ENCODE data around the gene METTL26.
A peak's percentile ranks its signal among the peaks of the same experiment; 100 is the strongest.

METTL26 gene

GRCh38 chr16:592518-593306, 43.4 kb downstream of the METTL26 start:
- no peak for ATAC-seq
- DNase-seq = no peak
- Mint-ChIP-seq H3K4me1 (peaks cover 57% of the 10 kb centered on the region), H3K27me3 (no peaks in the 10 kb centered on the region), H3K27ac (no peak overlapping the region), H3K9me3 (no peaks in the 10 kb centered on the region), H3K4me3 (no peak overlapping the region)

DNA sequence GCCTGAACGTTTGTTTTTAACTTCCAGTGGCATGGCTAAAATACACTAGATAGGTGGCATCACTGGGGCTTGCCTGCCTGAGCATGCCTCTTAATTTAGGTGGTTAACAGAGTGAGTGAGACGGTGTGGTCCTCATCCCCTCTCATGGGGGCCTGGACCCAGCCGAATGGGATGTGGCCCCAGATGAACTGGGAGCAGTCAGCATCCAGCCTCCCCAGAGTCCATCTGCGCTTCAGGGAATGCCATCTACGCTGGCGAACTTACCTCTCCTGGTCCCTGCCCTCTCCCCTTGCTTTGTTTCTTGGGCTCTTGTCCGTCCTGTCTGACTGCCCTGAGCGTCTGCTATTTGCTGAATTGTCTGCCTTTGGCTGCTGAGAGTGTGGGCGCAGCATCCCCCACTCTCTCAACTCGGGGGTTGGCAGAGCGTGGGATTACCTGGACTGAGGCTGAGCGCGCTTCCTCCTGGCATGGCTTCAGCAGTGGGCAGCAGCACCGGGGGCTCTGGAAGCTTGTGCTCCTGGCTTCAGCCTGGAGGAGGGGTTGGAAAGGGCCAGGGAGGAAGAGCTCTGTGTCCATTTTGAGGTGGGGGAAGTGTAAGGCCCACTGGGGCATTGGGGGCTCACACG, 44.1 kb downstream of the METTL26 start:
- peak in 1 of 2 donors; percentile 9 for DNase-seq
- Mint-ChIP-seq H3K27ac (peak overlapping the region in 1 of 2 donors; percentile 36), H3K27me3 (no peaks in the 10 kb centered on the region), H3K4me1 (peaks cover 63% of the 10 kb centered on the region), H3K9me3 (no peaks in the 10 kb centered on the region), H3K4me3 (peak overlapping the region in 1 of 2 donors; percentile 14)
- ATAC-seq = no peak

- no peak for ATAC-seq
- H3K4me1 Mint-ChIP-seq = peaks cover 64% of the 10 kb centered on the region
- H3K4me3 Mint-ChIP-seq = peak overlapping the region; percentile 77 to 86
These were observed 44.9 kb downstream of the METTL26 start for GRCh38 chr16:591231-591630.

DNA sequence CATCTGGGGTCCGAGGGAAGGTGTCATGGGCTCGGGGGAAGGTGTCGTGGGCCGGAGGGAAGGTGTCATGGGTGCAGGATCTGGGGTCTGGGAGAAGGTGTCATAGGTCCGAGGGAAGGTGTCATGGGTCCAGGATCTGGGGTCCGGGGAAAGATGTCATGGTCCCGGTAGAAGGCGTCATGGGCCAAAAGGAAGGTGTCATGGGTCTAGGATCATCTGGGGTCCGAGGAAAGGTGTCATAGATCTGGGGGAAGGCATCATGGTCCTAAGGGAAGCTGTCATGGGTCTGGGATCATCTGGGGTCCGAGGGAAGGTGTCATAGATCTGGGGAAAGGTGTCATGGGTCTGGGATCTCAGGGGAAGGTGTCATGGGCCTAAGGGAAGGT, 45.3 kb downstream of the METTL26 start:
- peak overlapping the region; percentile 0 to 9 for H3K27ac Mint-ChIP-seq
- peaks cover 61% of the 10 kb centered on the region for H3K4me1 Mint-ChIP-seq

More at GRCh38 chr16:591231-591630, 44.9 kb downstream of the METTL26 start:
- no peaks in the 10 kb centered on the region for H3K9me3 Mint-ChIP-seq
- H3K27ac Mint-ChIP-seq = peak overlapping the region in 1 of 2 donors; percentile 86
- H3K27me3 Mint-ChIP-seq = no peaks in the 10 kb centered on the region
- no peak for DNase-seq

GRCh38 chr16:590188-590814, 45.8 kb downstream of the METTL26 start:
- peak overlapping the region; percentile 77 to 86 for H3K4me3 Mint-ChIP-seq
- ATAC-seq (peak; percentile 1), DNase-seq (peak in 1 of 2 donors; percentile 41)
- H3K4me1 Mint-ChIP-seq = peaks cover 63% of the 10 kb centered on the region
- H3K27ac Mint-ChIP-seq = peak overlapping the region; percentile 0 to 9
- H3K9me3 Mint-ChIP-seq = no peaks in the 10 kb centered on the region
- peaks cover 4% of the 10 kb centered on the region for H3K27me3 Mint-ChIP-seq

More for the DNA sequence above, 45.3 kb downstream of the METTL26 start:
- no peak for DNase-seq
- Mint-ChIP-seq H3K4me3 (peak overlapping the region; percentile 77 to 86), H3K27me3 (no peaks in the 10 kb centered on the region), H3K9me3 (no peaks in the 10 kb centered on the region)
- no peak for ATAC-seq

GRCh38 chr16:589658-590187, 46.4 kb downstream of the METTL26 start, which contains the start of gene RAB40C:
Gene RAB40C, plus strand, starts transcription at chr16:590066. Its CDS starts 226 bp downstream, at chr16:590292.
- H3K27me3 Mint-ChIP-seq = peaks cover 5% of the 10 kb centered on the region
- ATAC-seq (peak; percentile 90), DNase-seq (peak; percentile 99)
- peak within 1 kb of the TSS; percentile 97 to 99 for H3K27ac Mint-ChIP-seq
- peak within 1 kb of the TSS; percentile 89 to 90 for H3K4me3 Mint-ChIP-seq
- peaks cover 59% of the 10 kb centered on the region for H3K4me1 Mint-ChIP-seq
- H3K9me3 Mint-ChIP-seq = no peaks in the 10 kb centered on the region

DNA sequence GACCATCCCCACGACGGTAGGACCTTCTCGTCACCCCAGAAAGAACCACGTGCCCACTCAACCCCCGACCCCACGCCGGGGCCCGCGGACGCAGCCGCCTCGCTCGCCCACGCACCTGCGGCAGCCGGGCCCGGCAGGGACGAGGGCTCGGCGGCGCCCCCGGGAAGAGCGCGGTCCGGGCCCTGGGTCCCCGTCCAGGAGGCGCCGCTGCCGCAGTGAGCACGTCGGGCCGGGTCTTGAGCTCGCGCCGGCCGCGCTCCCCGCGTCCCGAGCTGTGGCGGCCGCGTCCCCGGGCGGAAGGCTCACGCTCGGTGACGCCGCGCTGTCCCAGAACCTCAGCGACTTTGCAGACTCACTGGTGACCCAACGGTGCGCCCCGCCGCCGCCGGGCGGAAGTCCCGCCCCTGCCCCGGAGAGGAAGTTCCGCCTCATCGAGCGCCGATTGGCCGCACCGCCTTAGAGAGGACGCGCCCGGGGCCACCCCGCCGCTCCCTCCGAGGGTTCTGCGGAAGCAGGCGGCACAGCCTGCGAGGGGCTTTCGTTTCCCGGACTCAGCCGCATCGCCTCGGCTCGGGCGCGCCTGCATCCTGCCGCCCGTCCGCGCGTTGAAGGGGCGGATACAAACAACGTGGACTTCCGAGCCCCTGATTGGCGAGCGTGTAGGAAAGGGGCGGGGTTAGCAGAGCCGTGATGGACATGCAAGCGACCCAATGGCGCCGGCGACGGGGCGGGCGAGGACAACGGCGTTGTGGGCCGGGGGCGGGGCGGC, 47.0 kb downstream of the METTL26 start:
- H3K27me3 Mint-ChIP-seq = peaks cover 5% of the 10 kb centered on the region
- peaks cover 52% of the 10 kb centered on the region for H3K4me1 Mint-ChIP-seq
- H3K27ac Mint-ChIP-seq = peak overlapping the region; percentile 97 to 99
- DNase-seq (peak; percentile 98 to 99), ATAC-seq (peak; percentile 81)
- no peaks in the 10 kb centered on the region for H3K9me3 Mint-ChIP-seq
- peak overlapping the region; percentile 89 to 90 for H3K4me3 Mint-ChIP-seq

DNA sequence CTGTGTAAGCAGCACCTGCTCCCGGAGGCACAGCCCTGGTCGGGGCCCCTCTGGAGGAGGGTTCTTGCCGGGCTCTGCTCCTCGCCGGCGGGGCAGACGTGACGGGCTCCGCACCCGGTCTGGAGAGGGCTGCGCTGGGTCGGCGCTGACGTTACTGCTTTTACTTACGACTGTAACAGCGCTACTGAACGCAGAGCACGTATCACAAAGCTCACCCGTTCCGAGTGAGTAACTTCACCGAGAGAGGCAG, 47.5 kb downstream of the METTL26 start:
- Mint-ChIP-seq H3K4me3 (peak overlapping the region; percentile 89 to 90), H3K27ac (peak overlapping the region; percentile 89 to 98), H3K9me3 (no peaks in the 10 kb centered on the region), H3K4me1 (peaks cover 47% of the 10 kb centered on the region), H3K27me3 (peaks cover 5% of the 10 kb centered on the region)
- DNase-seq (no peak), ATAC-seq (peak; percentile 27)

GRCh38 chr16:586645-587590, 49.2 kb downstream of the METTL26 start:
- DNase-seq (no peak), ATAC-seq (no peak)
- peak overlapping the region; percentile 89 to 90 for H3K4me3 Mint-ChIP-seq
- no peaks in the 10 kb centered on the region for H3K9me3 Mint-ChIP-seq
- peaks cover 5% of the 10 kb centered on the region for H3K27me3 Mint-ChIP-seq
- H3K27ac Mint-ChIP-seq = peak overlapping the region in 1 of 2 donors; percentile 65
- H3K4me1 Mint-ChIP-seq = peaks cover 30% of the 10 kb centered on the region

DNA sequence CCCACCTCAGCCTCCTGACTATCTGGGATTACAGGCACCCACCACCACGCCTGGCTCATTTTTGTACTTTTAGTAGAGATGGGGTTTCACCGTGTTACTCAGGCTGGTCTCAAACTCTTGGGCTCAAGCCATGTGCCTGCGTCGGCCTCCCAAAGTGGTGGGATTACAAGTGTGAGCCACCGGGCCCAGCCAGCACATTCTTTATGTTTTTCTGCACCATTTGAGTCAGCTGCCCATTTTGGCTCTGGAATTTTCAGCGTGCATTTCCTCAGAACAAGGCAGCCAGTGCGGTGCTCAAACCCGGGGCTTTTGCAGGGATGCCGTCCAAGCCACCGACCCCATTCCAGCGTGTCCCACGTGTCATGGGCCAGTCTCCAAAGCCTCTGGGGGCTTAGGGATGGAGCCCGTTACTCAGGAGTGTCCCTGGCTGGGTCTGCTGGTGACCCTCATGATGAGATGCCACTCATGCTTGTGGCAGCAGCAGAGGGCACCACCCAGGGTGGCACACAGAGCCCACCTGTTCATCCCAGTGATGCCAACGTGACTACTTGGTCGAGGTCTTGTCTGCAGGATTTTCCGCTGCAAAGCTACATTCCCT, 50.0 kb downstream of the METTL26 start:
- no peak for DNase-seq
- ATAC-seq = no peak
- Mint-ChIP-seq H3K27me3 (peaks cover 5% of the 10 kb centered on the region), H3K4me1 (peaks cover 23% of the 10 kb centered on the region), H3K9me3 (no peaks in the 10 kb centered on the region), H3K27ac (no peak overlapping the region), H3K4me3 (no peak overlapping the region)

GRCh38 chr16:585351-585750, 50.8 kb downstream of the METTL26 start:
- Mint-ChIP-seq H3K9me3 (no peaks in the 10 kb centered on the region), H3K27ac (no peak overlapping the region), H3K4me3 (no peak overlapping the region), H3K4me1 (peaks cover 15% of the 10 kb centered on the region), H3K27me3 (peaks cover 5% of the 10 kb centered on the region)
- ATAC-seq = no peak
- DNase-seq = no peak
